Esophagus muscularis mucosa (tissue), 3 donors: ENCODE results near the gene CBL.

Experiments
- POLR2A ChIP-seq: fragments of 450-650 bp; IDR thresholded peaks from one replicate; pipeline ENCODE4 v1.6.1; 2017; ENCODE audit warnings: antibody characterized with exemption, moderate library complexity, mild to moderate bottlenecking, low read depth
- POLR2AphosphoS5 ChIP-seq, 2 donors: sonication (generic); formaldehyde crosslinking; IDR thresholded peaks; one replicate each; pipeline ENCODE4 v1.6.1; 2017; ENCODE audit warnings: antibody characterized with exemption in 2 of 2
- TF ChIP-seq, protein P1 (sequence below), 3 experiments: fragments of 200-600 bp in 2 of 3; fragments of 450-650 bp in 1 of 3; sonication (generic) in 2 of 3; IDR thresholded peaks; one replicate each; pipeline ENCODE4 v1.5.1; 2017 to 2019; ENCODE audit warnings: antibody characterized with exemption in 3 of 3, mild to moderate bottlenecking in 2 of 3, moderate library complexity in 1 of 3

DNA sequence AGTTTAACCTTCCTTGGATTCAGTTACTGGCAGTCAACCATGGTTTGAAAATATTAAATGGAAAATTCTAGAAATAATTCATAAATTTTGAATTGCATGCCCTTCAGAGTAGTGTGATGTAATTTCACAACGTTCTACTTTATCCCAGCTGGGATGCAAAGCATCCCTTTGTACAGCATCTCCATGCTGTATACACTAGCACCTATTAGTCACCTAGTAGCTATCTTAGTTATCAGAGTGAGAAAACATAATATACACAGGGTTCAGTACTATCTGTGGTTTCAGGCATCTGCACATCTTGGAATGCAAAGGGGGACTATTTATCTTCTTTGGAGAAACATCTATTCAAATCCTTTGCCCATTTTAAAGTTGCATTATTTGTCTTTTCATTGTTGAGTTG is 30.8 kb downstream of the CBL start:
- TF ChIP-seq POLR2AphosphoS5 (IDR thresholded peaks at IDR 0.05) (no peak), POLR2A (no peak)
- TF ChIP-seq, protein P1, sequence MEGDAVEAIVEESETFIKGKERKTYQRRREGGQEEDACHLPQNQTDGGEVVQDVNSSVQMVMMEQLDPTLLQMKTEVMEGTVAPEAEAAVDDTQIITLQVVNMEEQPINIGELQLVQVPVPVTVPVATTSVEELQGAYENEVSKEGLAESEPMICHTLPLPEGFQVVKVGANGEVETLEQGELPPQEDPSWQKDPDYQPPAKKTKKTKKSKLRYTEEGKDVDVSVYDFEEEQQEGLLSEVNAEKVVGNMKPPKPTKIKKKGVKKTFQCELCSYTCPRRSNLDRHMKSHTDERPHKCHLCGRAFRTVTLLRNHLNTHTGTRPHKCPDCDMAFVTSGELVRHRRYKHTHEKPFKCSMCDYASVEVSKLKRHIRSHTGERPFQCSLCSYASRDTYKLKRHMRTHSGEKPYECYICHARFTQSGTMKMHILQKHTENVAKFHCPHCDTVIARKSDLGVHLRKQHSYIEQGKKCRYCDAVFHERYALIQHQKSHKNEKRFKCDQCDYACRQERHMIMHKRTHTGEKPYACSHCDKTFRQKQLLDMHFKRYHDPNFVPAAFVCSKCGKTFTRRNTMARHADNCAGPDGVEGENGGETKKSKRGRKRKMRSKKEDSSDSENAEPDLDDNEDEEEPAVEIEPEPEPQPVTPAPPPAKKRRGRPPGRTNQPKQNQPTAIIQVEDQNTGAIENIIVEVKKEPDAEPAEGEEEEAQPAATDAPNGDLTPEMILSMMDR (IDR thresholded peaks at IDR 0.05), result no peak
